HG03045 (cell line): Measurements from ENCODE around the gene COL5A1.

Experiments
- ATAC-seq: cut with Tn5 transposase; IDR thresholded peaks from one replicate; pipeline ENCODE4 v1.9.1; 2021; ENCODE audit warnings: mild to moderate bottlenecking, moderate library complexity; ENCODE audit not compliant: unreplicated experiment

Gene COL5A1

DNA sequence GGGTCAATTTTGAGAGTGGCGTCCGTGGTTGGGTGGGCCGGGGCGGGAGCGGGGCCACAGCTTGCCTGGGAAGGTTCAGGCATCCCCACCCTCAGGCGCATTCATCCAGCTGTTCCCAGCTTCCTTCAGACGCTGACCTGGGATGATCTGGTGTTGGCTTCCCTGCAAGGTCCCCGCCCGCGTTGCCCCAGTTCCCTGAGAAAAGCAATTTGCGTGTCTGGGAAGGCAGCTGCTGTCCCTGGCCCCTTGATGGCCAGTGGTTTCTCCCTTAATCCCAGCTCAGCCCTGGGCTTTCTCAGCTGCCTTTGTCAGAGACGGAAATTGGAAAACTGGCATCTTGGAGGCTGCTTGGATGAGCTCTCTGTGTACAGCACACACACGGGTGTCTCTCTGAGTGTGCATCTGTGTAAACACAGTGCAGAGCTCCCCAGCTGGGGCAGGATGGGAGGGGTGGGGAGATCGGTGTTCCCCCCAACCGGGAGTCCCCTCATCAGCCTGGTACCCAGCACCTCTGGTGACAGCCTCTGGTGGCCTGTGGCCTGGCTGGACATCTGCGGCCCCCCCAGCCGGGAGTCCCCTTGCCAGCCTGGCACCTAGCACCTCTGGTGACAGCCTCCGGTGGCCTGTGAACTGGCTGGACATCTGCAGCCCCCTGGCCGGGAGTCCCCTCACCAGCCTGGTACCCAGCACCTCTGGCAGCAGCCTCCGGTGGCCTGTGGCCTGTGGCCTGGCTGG is 94.0 kb downstream of the COL5A1 start:
- ATAC-seq, result no peak

DNA sequence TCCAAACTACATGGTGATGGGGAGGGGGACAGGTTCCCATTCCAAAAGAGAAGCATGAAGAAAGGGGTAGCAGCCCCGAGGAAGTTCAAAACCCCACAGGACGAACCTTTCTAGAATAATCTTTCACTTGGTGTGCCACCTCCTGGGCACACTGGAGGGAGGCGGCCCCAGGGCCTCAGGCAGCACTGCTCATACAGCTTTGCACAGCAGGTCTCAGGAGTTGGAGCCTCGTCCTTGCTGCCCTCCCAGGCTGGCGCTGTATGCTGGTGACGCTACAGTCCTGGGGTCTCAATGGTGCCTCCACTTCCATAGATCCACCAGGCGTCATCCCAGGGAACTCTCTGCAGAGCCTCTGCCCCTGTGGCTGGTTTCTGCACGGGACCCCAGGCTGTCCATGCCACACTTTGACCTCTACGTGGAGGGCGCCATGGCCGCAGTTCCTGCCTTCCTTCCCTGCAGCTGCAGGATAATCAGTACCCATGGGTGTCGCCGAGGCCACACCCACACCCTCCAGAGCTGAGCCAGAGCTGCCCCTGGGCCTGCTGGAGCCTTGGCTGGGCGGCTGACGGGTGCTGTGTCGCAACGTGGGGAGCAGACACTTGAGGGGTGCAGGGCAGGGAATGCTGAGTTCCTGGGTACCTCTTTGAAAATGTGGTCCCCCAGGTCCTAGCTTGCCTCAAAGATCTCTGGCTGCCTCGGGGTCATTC is 95.3 kb downstream of the COL5A1 start:
- no peak for ATAC-seq

DNA sequence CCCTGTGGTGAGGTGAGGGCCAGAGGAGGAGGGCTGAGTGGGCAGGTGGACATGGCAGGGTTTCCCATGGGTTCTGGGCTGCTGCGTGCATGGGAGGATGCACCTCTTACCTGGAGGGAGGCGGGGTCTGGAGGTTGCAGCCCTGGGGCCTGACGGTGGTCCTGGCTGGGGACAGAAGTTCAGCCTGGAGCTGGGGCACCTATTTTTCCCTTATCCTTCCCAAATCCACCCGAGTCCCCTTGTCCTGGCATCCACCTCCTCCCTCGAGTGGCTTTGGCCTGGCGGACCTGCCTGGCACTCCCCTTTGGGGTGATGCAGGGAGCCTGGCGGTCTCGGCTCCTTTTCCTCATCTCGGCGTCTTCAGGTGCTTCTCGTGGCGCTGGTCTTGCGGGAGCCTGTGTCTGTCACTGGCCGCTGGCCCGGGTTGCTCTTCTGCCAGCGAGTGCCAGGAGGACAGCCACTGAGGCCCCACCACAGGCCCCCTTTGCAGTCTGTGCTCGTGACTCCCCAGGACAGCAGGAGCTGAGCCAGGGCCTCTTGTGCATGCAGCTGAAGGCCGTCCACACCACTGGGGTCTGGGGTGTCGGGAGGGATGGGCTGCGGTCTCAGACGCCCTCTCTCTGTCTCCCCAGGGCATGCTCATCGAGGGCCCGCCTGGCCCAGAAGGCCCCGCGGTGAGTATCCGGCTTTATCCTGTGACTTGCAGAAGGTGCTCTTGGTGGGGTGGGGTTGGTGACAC is 96.4 kb downstream of the COL5A1 start:
- ATAC-seq, result no peak

DNA sequence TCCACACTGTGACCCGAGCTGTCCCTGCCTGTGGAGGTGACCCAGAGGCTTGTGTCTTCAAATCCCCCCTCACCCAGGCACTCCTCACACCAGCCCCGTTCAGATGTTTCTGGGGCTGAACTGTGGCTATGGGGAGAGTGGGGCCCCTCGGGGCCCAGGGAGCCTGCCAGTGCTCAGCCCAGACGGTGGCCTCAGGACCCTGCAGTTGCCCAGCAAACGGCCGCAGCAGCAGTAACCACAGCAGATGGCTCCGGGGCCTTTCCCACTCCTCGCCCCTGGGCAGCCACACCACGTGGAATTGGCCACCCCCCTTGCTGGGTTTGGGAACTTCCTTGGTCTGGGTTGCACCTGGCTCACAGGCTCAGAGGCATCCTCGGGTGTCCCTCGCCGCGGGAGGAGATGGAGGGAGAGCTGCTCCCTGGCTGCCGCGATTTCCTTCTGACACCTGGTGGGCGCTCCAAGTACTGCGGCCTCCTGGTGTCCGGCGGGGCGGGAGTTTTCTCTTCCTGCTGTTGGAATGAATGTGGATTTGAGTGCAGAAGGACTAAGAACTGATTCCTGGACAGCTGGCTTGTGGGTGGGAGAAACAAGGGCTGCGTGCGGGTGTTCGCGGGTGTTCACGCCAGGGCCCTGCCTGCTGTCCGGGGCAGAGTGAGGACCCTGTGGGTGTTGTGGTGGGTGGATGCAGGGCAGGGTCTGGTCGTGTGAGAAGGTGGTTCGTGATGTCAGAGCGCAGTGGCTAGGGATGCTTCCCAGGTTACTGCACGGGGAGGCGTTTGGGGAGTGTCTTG is 97.5 kb downstream of the COL5A1 start:
- ATAC-seq, result no peak

DNA sequence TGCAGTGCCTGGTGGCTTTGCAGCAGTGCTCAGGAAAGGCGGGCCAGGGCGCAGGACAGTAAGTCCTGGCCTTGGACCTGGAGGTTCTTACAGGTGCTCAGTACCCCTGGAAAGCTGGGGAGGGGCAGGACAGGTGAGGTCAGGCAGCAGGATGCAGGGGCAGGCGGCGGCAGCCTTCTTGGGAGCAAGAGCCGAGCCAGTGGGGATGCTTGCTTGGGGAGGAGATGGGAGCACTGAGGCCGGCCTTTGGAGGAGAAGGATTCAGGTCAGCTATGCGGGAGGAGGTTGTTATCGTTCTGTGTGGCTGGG is 98.0 kb downstream of the COL5A1 start:
- ATAC-seq, result no peak

DNA sequence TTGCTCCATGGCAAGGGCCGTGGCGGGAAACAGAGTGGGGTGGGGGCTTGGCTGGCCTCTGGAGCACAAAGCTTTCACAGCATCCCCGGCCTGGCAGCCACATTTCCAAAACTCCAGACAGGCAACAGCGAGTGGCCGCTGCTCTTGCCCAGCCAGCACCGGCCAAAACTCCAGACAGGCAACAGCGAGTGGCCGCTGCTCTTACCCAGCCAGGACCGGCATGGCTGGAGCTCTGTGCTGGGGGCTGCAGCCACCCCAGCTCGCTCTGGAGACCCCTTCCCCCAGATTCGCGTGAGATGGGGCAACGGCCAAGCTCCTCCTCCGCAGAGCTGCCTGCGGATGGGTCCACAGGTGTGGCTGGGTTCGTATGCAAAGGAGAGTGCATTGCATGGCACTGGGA is 98.5 kb downstream of the COL5A1 start:
- ATAC-seq, result no peak

DNA sequence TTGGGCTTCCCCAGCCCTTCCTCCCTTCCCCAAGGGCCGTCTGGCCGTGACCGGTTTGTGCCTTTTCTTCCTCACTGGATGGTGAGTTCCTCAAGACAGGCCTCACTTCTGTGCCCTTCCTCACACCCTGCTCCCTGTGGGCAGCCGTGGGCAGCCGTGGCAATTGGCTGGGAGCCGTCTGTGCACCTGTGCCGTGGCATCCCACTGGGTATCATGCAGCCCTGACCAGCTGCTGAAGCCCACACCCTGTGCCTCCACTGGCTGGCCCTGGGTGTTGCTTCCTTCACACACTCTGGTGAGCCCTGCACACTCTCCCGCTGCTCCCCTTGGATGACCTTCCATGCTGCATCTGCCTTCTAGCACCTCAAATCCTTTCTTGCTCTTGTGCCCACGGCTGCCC is 100.2 kb downstream of the COL5A1 start:
- ATAC-seq, result no peak

DNA sequence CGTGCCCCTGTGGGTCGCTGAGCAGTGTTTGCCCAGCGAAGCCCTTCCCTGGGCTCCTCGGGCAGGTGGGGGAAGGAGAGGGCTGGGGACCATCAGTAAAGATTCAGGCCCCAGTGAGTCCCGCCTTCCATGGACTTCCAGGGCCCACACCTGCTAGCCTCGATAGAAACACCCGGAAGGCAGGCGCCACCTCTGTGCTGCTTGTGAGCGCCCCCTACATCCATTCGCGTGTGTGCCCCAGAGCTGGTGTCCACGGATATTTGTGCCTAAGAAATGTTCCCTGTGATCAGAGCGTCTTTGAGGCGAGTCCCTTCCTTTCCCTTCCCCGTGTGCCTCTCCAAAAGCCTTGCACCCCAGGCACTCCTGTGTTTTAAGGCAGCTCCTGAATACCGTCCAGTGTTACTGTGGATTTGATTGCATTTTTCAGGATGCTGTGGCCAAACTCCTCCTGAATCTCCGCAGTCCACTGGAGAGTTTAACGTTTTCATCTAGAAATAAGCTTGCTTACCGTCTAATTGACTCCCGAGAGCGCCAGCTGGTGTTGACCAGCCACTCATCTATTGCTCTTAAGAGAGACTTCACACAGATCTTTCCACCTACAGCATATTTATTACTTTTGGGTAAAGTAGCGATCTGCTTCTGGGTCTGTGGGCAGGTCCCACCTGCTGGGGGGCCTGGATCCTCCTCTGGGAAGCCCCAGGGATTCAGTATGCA is 101.4 kb downstream of the COL5A1 start:
- no peak for ATAC-seq

DNA sequence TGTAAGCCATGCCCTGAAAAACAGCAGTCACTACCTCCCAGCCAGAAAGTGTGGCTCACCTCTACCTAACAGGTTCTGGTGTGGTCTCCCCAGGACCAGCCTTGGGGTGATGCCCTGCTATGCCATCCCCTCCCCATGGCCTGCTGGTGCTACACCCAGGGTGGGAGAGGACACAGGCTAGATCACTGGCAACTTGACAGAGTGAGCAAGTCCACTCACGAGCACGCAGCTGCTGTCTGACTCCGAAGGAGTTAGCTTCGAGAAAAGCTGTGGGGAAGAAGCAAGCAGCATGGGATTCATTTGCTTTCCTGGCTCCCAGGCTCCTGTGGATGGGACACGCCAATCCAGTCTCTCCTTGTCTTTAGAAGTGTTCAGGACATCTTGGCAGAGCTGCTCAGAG is 102.2 kb downstream of the COL5A1 start:
- no peak for ATAC-seq

DNA sequence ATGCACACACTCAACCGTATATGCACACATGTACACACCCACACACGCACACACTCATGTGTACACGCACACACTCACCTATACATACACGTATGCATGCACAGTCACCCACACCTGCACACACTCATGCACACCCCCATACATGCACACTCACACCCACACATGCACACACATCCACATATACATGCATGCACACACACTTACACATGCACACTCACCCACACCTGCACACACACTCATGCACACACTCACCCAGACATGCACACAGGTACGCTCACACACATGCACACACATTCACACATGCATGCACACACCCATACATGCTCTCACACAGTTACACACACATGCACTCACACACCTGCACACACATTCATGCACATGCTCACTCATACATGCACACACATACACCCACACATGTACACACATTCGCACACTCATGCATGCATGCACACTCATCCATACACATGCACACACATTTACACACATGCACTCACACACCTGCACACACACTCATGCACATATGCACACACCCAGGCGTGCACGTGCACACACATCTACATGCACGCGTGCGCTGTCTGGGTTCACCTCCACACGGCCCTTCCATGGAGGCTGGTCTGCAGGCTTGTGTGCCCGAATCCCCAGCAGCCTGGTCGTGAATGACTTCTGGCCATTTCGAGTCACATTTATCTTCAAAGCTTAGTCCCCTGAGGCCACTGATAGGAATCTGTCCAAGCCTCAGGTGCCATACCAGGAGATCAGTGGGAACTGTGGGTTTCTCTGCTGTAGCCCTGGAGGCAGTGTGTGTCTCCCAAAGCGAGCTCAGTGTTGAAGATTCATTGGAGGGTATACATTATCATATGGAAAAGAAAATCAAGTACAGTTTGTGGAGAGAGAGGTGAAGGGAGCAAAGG is 103.0 kb downstream of the COL5A1 start:
- ATAC-seq, result no peak

DNA sequence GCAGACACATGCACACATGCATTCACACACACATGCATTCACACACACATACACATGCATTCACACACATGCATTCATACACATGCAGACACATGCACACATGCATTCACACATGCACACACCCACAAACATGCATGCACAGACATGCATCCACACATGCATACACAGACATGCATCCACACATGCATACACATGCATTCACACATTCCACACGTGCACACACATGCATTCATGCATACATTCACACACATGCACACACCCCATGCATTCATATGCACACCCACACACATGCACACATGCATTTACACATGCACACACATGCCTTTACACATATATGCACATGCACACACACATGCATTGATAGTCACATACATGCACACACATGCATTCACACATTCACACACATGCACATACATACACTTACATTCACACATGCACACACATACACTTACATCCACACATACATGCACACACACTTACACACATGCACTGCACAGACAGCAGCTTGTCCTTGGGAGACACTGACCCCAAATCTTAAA is 106.4 kb downstream of the COL5A1 start:
- ATAC-seq, result no peak

DNA sequence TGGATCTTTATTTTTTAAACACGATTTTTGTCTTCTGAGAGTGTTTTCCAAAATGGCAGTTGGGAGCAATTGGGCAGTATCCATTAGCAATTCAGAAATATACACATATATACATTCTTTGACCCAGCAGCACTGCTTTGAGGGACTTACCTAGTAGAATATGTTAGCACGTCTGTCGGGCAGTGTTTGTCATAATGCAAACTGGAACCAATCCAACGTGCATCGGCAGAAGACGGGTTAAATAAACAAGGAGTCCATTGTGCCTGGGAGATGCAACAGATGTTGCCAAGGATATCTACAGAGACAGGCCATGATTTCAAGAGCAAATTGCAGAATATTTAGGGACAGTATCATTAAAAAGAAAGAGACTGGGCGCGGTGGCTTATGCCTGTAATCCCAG is 107.0 kb downstream of the COL5A1 start:
- no peak for ATAC-seq

DNA sequence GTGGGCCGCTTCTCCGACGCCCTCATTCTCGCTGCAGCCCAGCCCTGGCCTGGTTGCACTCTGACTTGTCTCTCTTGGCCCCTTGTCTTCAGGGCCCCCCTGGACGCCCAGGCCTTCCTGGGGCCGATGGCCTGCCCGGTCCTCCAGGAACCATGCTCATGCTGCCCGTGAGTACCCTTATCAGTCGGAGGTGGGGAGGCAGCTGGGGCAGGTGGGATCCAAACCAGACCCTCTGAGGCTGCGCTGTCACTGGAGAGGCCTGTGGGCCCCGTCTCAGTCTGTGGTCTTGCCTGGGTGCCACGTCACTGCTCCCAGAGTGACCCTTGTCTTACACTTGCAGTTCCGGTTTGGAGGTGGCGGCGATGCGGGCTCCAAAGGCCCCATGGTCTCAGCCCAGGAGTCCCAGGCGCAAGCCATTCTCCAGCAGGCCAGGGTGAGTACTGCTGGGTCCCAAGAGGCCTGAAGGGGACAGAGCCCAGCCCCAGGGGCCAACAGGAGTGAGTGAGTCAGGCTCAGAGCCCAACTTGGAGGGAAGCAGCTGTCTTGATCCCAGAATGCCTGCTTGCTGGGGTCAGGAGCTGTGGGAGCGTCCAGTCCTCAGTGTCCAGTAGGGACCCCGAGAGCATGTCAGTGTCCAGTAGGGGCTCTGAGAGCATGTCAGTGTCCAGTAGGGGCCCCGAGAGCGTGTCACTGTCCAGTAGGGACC is 109.0 kb downstream of the COL5A1 start:
- no peak for ATAC-seq

DNA sequence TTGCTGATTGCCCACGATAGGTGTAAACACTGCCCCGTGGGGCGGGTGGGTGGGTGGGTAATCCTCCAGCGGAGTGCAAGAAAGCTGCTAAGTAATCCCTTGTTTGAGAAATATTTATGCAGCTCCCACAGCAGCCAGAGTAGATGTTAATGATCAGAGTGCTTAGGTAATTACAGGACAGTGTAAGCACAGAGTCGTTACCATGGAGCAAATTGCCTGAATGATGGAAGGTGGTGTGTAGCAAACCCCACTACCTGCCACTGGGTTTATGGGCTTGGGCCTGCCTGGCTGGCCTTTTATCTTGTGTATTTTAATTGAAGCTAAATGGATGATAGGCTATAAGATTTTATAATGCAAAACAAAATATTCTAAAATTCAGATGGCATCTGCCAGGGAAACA is 110.0 kb downstream of the COL5A1 start:
- ATAC-seq, result no peak

DNA sequence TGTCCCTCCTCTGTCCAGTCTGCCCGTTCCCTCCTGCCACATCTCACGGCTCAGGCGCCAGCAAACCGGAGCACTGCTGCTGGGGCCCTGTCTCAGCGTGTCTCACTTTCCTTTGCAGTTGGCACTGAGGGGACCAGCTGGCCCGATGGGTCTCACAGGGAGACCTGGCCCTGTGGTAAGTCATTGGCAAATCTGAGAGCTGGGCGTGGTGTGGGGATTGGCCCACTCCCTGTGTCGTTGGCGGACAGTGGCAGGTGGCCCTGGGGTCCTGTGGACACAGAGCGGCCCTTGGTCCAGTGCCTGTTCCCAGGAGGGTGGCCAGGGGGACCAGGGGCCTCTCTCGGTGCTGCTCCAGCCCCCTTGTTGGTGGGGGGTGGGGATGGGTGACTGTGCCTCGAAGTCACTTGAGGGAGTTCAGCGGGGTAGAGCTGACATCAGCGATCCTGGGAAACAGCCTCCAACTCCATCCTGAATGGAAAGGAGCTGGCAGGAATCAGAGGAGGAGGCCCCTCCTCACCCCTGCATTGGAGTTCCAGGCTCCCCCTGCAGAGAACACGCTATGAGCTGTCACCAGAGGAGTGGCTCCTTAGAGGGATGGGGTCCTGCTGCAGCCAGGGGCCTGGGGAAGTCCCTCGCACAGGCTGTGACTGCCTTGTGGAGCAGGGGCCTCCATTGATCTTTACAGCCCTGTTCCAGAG is 111.0 kb downstream of the COL5A1 start:
- no peak for ATAC-seq

DNA sequence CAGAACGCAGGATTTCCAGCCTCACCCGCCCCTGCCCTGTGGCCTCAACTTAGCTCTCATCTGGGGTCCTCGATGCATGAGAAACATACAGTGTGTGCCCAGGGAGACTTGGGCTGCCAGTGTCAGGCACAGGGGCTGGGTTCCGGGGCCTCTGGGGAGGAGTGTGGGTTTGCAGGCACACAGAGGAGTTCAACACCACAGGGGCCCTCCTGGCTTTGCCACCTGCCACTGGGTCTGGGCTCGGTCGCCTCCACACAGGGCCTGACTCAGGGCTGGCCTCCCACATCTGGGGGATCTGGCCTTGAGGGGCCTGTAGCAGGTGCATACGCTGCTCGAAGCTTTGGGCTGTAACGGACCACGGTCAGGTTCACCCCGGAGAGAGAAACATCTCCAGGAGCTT is 111.6 kb downstream of the COL5A1 start:
- ATAC-seq, result no peak

DNA sequence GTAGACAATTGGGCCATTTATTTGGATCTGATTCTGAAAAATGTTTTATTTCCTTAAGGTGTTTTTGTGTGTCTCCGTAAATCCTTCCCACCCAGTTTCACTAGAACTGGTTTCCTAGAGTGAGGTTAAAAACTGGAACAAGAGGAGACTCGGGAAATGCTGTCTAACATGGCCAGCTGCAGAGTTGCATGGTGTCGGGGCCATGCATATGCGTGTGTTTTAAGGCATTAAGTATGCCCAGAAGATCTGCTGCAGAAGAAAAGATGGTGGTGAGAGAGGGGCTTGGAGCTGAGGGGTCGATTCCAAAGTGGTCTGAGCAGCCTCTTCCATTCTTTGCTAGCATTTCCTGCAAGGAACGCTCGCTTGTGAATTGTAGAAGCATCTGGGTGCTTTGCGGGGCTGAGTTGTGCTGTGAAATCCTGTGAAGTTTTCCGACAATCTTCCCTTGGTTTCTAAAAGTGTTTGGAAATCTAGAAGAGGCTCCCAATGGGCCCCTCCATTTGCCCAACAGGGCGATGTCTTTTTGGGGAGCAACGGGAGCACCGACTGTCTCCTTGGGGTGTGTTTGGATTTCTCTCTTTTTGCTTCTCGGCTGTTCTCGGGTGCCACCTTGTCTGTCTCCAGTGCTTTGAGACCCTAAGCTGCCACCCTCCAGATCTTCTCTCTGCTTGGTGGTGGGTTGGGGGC is 113.8 kb downstream of the COL5A1 start:
- ATAC-seq, result no peak

DNA sequence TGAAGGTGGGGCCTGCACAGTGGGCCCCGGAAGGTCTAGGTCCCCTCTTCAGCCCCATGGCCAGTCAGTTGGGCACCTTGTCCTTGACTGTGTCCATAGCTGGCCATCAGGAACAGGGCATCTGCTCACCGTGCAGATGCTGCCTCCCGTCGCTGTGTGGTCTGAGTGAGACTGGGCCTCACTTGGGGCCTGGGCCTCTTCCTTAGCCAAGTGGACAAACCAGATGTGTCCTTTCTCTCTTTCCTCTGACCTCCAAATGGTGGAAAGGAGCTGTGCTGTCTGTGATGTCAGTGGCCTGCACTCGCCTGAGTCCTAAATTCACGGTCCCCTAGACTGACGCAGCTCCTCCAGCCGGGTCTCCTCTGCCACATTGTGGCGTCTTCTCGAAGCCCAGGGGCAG is 114.5 kb downstream of the COL5A1 start:
- no peak for ATAC-seq
